ENCODE data around the gene ACACB.

DNA sequence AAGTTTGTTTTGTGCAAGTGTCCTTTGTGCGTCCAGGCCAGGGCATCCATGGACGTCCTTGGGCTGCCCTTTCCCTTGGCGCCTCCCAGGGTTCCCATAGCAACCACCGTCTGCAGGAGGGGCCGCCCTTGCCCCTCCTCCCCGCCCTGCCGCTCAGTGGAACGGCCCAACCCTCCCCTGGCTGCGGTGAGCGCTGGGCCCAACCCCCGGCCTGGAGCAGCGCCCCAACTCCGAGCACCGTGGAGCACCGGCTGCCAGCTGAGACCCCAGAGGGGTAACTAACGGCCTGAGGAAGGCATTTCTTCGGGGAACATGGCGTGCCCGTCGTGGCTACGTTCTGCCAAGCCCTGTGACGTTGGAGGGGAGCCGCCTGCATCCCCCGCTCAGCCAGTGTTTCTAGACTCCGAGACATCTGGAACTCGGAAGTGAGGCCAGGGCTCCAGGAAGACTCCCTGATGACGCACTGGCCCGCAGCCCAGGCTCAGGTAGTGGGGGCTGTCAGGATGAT lies 5.3 kb upstream of the ACACB start:
- TF ChIP-seq EZH2phosphoT487 (IDR thresholded peaks at IDR 0.05; ENCODE audit: borderline replicate concordance, low read length), result no peak
- no peak for TF ChIP-seq CTCF (conservative IDR thresholded peaks at IDR 0.05; ENCODE audit: low read depth, low read length)
